ENCODE results near the gene PRODH2. TPM values are rescaled to one million over a fixed set of nuclear protein-coding genes. Genes with fewer than 3 reads are reported as not detected.

PRODH2 gene
- total RNA-seq, 1 experiment from 2014 or later = 0.44 TPM

- CTCF ChIA-PET = no interaction called here
- ATAC-seq (peak; percentile 96), DNase-seq (ENCODE audit: low read depth, low spot score) (no peak)
- Histone ChIP-seq H3K4me3 (replicated peaks in 1 of 2; ENCODE audit: low read depth in 1 of 2, low read length in 2 of 2) (peak overlapping the region; percentile 11 to 26; a peak in 2 of 4 replicates), H3K79me2 (ENCODE audit: insufficient read depth, low read length) (no peaks in the 10 kb centered on the region), H4K20me1 (ENCODE audit: insufficient read depth) (no peaks in the 10 kb centered on the region), H3K27me3 (ENCODE audit: insufficient read depth, low read length) (no peaks in the 10 kb centered on the region), H3K4me1 (ENCODE audit: control insufficient read depth in 1 of 2, insufficient read depth in 2 of 2, low read length in 2 of 2) (peaks cover 2 to 13% of the 10 kb centered on the region in 2 experiments; a peak in 3 of 4 replicates), H3K9me3 (ENCODE audit: control insufficient read depth in 1 of 2, insufficient read depth in 1 of 2, low read depth in 1 of 2, low read length in 2 of 2) (no peaks in the 10 kb centered on the region), H2AFZ (ENCODE audit: low read depth, low read length, poor library complexity, severe bottlenecking) (no peak overlapping the region), H3K9me2 (ENCODE audit: insufficient read depth) (no peaks in the 10 kb centered on the region), H3K36me3 (ENCODE audit: control insufficient read depth in 1 of 2, insufficient read depth in 2 of 2, low read length in 2 of 2) (no peaks in the 10 kb centered on the region), H3K27ac (ENCODE audit: low read depth, low read length) (peak overlapping the region; percentile 22; the same call in 1 of the 2 replicates), H3K9ac (ENCODE audit: low read length) (0 out of 2 replicates have a peak overlapping the region, but pooled peaks have one; percentile 11), H3K4me2 (ENCODE audit: low read length) (peak overlapping the region; percentile 68)
- no TSS peak for BruUV-seq (replicated peaks)
- intact Hi-C loops (cut with micrococcal nuclease) = no loop called here
- POLR2A ChIA-PET = interaction anchor here (1.4 to 1.6 kb wide), 2 partner anchors 9 to 17 kb away, joined by 4 read pairs; no protein-coding TSS in a partner anchor
- RAD21 ChIA-PET (ENCODE audit: low non-redundant PET in 1 of 2, low total read pairs in 2 of 2, uncharacterized antibody in 2 of 2, unreplicated experiment in 2 of 2) = no interaction called here
- no peak for TF ChIP-seq EZH2phosphoT487 (IDR thresholded peaks at IDR 0.05; ENCODE audit: borderline replicate concordance)
- no peak for TF ChIP-seq ZFX (IDR thresholded peaks at IDR 0.05)
- no peak for TF ChIP-seq RAD21 (IDR thresholded peaks at IDR 0.05; ENCODE audit: low read depth)
- no peak for TF ChIP-seq POLR2A (IDR thresholded peaks at IDR 0.05; ENCODE audit: borderline replicate concordance, extremely low read depth, insufficient read depth, insufficient read length)
- no peak for TF ChIP-seq MAX (IDR thresholded peaks at IDR 0.05)
- TF ChIP-seq TCF7L2 (IDR thresholded peaks at IDR 0.05; ENCODE audit: borderline replicate concordance, extremely low read depth, insufficient read depth, insufficient read length) = no peak
- no peak for TF ChIP-seq JUND (IDR thresholded peaks at IDR 0.05)
- no peak for TF ChIP-seq SP1 (IDR thresholded peaks at IDR 0.05; ENCODE audit: low read depth)
- TF ChIP-seq SIN3A (IDR thresholded peaks at IDR 0.05; ENCODE audit: low read depth) = no peak
- no peak for TF ChIP-seq CBX3 (IDR thresholded peaks at IDR 0.05; ENCODE audit: low read depth)
- no peak for TF ChIP-seq EGR1 (IDR thresholded peaks at IDR 0.05; ENCODE audit: low read depth)
- TF ChIP-seq CTCF (IDR thresholded peaks at IDR 0.05 in 2 of 3, conservative IDR thresholded peaks at IDR 0.05 in 1 of 3; ENCODE audit: borderline replicate concordance in 1 of 3, insufficient read depth in 1 of 3, low read depth in 2 of 3, low read length in 2 of 3) = no peak
- no peak for TF ChIP-seq YY1 (IDR thresholded peaks at IDR 0.05; ENCODE audit: extremely low read depth, insufficient replicate concordance, low read depth, low read length)
- TF ChIP-seq SRF (IDR thresholded peaks at IDR 0.05; ENCODE audit: low read depth) = no peak
- TF ChIP-seq FOSL1 (IDR thresholded peaks at IDR 0.05; ENCODE audit: low read depth) = no peak
- no peak for TF ChIP-seq ATF3 (IDR thresholded peaks at IDR 0.05)
- no peak for TF ChIP-seq ELF1 (IDR thresholded peaks at IDR 0.05; ENCODE audit: borderline replicate concordance, low read depth)
- TF ChIP-seq REST (IDR thresholded peaks at IDR 0.05; ENCODE audit: low read depth) = no peak
- no peak for TF ChIP-seq EZH2 (IDR thresholded peaks at IDR 0.05)
- TF ChIP-seq ZNF274 (IDR thresholded peaks at IDR 0.05; ENCODE audit: low read depth, low read length) = no peak
Observed at GRCh38 chr19:35860818-35861639, 48.4 kb upstream of the PRODH2 start.
